MV-4-11 (cell line): ENCODE data around the gene TNNC2.
A peak's percentile ranks its signal among the peaks of the same experiment; 100 is the strongest.
"Not testable (repeated sequence)": the region's sequence is repeated elsewhere in the genome, so short reads cannot be mapped to it uniquely, and the experiment has no call there.

ENCODE experiments used
- DNase-seq: peaks from one replicate; lab custom pipeline; 2025; lab: John Stamatoyannopoulos, UW

The TNNC2 gene

DNA sequence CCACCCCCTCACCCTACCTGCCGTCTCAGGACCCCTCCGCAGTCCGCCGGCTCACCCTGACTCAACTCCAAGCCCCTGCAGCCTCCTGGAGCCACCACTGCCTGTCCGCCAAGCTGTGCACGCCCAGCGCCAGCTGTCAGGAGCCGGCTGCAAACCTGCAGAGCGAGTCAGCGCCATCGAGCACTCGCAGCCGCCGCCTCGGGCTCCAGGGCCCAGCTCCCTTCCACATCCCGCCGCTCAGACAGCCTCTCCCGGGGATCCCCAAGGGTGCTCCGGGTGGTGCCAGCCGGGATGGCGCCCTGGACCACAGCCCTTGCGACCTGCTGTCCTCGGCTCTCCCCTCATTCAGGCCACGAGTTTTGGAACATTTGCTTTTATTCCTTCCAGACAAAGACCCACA lies 4.3 kb downstream of the TNNC2 start:
- no peak for DNase-seq

DNA sequence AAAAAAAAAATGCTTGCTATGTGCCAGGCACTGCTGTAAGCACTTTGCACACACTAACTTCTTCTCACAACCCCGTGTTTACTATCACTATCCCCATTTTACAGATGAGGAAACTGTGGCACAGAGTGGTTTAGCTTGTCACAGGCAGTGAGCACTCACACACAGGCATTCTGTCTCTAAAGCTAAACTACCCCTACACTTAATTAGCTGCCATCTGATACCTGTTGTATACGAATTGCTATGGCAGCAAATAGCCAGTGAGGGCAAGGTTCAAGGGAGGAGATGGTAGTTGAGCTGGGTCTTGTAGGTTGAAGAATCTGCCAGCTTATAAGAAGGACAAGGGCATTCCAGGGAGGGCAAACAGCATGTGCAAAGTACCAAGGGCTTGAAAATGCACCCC lies 5.2 kb downstream of the TNNC2 start:
- DNase-seq = no peak

DNA sequence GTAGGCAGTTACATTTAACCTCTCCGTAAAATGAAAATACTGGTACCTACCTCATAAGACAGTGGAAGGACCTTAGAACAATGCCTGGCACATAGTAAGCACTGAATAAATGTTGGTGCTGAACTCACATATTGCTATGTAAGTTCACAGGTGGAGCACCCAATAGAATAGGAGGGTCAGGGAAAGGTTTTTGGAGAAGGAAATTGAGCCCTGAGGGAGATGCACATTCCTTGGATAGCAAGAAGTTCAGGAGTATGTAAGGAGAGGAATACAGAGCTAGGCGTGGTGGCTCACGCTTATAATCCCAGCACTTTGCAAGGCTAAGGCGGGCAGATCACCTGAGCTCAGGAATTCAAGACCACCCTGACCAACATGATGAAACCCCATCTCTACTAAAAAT lies 7.6 kb downstream of the TNNC2 start:
- DNase-seq = no peak

DNA sequence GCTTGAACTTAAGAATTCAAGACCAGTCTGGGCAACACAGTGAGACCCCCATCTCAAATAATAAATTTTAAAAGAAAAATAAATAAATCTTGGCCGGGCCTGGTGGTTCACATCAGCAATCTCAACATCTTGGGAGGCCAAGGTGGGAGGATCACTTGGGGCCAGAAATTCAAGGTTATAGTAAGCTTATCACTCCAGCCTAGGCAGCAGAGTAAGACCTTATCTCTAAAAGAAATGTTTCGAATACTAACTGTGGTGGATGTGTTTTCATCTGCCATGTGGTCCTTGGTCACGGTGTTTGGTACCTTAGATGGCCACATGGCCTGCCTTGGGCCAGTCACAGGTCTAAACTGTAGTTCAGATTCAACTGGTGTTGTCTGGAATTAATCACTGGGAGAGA lies 8.9 kb downstream of the TNNC2 start:
- no peak for DNase-seq

DNA sequence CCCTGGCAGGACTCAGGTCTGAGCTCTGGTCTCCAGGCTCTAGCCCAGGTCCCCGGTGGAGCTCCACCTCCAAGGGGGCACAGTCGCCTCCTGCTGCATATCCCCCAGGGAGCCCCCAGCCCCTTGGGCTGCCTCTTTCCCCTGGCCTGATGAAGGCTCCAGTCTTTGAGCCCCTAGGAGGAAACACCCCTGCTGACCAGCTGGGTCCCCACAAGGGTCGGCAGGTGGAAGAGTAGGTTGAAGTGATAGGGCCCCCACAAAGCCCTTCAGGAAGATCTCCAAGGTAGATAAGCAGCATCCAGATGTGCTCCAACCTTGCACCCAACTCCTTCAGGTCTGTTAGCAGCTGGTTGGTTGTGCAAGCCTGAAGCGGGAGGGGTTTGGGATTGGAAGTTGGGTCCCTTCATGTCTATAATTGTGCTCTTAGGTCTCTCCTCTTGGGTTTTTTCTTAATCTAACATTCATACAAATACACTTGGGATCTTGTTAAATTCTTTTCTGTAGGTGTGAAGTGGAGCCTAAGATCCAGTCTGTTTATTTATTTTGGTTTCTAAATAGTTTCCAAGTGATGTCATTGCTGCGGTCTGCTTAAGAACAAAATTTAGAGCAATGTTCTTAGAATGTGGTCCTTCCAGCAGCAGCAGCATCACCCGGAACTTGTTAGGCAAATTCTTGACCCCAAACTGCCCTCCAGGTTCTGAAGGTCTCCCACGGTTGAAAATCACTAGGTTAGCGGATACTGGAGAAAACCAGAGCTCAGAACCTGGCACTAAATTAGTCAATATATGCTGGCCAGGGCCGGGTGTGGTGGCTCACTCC lies 9.5 kb downstream of the TNNC2 start:
- no peak for DNase-seq

DNA sequence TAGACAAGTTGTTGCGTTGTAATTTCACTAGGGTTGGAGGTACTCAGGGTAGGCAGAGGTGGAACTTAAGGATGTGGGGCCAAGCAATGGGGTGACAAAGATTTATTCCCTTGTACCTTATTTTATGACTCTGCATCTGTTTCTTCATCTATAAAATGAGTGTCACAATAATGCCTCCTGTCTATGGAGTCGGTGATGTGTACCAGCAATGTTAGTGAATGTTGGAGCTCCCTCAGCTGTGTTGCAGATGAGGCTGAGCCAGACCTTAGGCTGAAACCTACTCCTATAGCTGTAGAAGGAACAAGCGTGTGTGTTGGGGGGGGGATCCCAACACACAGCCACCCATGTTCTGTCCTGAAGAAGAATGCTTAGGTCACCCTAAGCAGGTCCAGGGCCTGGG lies 10.2 kb downstream of the TNNC2 start:
- no peak for DNase-seq

DNA sequence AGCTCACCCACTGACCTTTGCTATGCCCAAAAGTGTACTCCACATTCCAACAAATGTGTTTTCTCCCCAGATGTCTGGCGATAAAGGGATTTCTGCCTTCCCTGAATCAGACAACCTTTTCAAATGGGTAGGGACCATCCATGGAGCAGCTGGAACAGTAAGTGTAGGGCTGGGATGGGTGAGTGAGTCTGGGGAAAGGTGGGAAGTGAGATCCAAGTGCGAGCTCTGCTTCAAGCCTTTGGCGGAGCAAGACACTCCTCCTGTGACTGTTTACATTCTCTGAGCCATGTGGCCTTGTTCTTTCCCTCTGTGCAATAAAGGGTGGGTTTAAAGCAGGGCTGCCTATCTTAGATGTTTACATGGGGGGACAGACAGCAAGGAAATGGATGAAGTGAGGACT lies 12.8 kb downstream of the TNNC2 start:
- no peak for DNase-seq

DNA sequence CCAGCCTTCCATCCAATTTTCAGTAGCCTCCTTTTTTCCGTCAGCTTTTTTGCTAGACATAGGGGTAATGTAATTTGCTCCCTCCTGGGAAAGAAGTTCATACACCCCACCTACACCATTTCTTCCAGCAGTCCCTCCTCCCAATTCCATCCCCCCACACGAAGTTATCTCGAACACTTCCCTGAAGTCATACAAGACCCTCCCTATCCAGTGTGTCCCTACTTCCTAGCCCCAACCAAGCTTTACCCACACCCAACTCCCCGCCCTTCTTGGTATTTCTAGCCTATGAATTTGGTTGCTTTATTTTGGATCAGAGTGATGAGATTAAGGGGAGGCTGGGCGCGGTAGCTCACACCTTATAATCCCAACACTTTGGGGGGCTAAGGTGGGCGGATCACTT lies 13.6 kb downstream of the TNNC2 start:
- no peak for DNase-seq

DNA sequence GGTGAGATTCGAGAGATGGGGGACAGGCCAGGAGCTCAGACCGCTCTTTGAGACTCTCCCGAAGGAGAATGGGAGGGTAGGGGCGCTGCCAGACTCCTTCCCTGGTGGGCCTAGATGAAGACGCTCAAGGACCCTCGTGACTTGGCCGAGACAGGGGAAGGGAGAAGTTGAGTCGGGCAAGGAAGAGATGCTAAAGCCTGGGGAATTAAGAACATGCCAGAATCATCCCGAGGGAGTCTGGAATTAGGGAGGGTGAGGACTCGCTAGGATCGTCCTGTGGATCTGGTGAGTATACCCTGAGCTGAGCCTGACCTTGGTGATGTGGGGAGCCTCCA lies 14.1 kb downstream of the TNNC2 start:
- DNase-seq = no peak

DNA sequence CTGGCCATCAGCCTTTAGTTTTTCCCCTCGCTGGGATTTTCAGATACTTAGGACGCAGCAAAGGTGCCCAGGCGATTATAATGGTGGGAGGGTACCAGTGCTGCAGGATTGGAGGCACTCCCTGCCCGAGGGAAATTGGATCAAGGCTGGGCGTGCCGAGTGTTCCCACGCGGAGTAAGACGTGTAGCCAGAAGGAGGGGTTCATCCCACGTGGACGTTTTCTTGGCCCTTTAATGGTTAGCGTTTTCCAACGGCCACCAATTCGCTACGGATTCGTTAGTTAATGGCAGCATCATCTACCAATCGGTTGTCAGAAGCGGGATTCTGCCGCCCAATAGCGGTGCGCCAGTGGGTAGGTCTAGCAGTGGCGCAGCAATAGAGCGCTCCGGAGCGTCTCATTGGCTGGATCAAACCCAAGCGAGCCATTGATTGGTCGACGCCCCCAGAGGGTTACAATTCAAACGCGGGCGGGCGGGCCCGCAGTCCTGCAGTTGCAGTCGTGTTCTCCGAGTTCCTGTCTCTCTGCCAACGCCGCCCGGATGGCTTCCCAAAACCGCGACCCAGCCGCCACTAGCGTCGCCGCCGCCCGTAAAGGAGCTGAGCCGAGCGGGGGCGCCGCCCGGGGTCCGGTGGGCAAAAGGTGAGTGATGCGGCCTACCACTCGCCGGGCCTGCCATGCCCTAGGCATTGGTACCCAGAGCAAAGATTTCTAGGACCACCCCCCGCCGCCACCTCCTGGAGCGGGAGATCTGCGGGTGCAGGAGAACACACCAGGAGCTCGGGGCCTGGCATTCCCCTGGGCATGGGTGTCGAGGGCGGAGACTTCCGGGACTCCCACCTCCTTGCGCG lies 14.7 kb downstream of the TNNC2 start, which contains the start of gene UBE2C:
UBE2C (plus strand) TSS at position 488 of the 849 bp plus-strand sequence; CDS start at position 540, 52 bp downstream.
- DNase-seq = peak; percentile 100

DNA sequence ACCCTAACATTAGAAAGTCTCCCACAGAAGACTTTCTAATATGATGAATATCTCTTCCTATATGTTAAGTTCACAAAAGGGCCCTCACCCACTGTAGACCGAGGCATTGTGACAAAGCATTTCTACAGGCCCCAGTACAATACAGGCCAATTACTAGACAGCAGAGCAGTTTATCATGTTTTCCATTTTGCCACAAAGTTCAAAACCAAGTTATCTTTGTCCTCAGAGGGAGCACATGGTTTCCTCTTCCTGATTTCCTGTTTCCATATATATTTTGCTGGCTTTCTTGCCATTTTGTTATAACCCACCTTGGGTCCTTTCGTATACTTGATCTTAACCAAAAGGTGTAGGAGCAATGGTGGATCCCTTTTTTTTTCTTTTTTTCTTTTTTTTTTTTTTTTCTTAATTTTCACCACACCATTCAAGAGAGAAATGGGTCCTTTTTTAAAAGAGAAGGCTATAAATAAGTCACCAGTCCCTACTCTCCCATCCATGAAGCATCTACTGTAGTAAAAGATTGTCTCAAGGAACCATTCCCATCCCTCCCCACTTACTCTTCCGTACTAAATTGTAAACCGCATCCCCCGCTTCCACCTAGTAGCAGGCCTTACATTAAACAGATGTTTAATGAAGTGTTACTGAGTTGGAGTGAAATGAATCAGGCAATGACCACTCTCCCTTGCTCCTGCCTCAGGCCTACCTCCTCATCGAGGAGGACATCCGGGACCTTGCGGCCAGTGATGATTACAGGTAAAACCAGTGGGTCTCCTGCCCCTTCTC lies 16.7 kb downstream of the TNNC2 start:
- no peak for DNase-seq

DNA sequence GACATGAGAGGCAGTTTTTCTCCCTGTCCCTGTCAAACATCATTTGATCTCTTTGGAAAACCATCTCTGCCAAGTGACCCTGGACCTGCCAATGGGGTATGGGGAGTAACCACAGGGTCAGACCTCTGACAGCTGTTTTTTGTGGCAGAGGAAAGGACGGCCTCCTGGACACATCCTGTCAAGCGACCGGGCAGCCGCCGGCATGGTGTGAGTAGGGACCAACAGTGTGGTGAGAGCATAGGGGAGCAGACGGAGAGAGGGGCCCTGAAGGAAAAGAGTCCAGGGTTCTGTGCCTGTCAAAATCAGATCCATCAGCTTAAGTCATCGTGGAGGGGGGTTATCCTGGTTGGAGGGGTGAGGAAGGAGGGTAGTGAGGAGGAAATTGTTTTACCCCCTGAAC lies 25.3 kb downstream of the TNNC2 start:
- DNase-seq = no peak

DNA sequence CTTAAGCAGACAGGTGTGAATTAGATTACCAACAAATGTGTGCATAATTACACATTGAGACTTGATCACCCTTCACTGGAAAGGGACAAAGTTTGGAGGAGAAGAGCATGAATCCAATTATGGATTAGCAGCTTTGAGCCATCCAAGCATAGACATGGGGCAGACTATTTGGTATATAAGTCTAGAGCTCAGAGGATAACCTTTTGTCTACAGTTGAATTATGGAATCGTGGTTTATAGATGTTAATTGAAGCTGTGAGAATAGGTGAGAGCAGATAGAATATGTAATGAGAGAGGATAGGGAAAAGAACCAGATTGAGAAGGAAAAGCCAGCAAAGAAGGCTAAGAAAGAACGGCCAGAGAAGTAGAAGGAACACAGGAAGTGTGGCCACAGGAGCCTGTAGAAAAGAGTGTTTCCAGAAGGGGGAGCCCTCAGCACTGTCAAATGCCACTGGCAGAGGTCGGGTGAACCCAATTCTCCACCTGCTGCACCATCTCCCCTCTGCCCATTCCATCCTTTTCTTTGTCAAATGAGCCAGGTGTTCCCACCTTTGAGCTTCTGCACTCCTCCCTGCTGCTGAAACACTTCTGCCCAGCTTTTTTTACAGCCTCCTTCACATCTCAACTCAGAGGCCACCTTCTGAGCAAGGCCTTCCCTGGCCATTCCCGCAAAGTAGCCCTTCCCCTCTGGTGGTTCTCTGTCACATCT lies 28.0 kb downstream of the TNNC2 start:
- DNase-seq = peak; percentile 60

DNA sequence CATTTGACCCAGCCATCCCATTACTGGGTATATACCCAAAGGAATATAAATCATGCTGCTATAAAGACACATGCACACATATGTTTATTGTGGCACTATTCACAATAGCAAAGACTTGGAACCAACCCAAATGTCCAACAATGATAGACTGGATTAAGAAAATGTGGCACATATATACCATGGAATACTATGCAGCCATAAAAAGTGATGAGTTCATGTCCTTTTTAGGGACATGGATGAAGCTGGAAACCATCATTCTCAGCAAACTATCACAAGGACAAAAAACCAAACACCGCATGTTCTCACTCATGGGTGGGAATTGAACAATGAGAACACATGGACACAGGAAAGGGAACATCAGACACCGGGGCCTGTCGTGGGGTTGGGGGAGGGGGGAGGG lies 29.2 kb downstream of the TNNC2 start:
- DNase-seq = not testable (repeated sequence)

DNA sequence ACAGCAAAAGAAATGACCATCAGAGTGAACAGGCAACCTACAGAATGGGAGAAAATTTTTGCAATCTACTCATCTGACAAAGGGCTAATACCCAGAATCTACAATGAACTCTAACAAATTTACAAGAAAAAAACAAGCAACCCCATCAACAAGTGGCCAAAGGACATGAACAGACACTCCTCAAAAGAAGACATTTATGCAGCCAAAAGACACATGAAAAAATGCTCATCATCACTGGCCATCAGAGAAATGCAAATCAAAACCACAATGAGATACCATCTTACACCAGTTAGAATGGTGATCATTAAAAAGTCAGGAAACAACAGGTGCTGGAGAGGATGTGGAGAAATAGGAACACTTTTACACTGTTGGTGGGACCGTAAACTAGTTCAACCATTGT lies 29.6 kb downstream of the TNNC2 start:
- DNase-seq = not testable (repeated sequence)

DNA sequence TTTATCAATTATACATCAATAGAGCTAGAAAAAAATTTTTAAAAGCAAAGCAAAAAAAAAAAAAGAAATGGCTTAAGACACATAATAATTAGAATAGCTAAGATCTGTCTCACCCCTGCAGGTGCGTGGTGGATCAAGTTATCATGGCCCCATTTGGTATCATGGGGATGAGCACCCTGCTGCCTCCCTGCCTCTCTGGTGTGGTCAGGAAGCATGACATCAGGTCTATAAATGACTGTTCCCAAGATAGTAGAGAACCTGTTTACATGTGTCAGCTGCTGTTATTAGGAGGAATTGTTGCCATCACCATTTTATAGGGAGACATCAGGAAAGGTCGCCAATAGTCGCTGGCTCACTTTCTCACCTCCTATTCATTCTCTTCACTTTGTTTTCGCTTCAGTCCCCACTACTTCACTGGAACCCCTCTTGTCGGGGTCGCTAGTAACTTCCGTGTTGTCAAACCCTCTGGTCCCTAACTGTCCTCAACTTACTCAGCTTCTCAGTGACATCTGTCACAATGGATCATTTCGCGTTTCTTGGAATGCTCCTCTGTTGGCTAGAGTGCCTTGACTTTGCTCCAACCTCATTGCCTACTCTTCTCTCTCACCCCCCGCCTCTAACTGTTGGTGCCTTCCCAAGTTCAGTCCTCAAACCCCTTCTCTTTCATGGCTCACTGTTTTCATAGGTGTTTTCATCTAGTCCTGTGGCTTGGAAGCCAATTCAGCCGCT lies 30.6 kb downstream of the TNNC2 start:
- no peak for DNase-seq

DNA sequence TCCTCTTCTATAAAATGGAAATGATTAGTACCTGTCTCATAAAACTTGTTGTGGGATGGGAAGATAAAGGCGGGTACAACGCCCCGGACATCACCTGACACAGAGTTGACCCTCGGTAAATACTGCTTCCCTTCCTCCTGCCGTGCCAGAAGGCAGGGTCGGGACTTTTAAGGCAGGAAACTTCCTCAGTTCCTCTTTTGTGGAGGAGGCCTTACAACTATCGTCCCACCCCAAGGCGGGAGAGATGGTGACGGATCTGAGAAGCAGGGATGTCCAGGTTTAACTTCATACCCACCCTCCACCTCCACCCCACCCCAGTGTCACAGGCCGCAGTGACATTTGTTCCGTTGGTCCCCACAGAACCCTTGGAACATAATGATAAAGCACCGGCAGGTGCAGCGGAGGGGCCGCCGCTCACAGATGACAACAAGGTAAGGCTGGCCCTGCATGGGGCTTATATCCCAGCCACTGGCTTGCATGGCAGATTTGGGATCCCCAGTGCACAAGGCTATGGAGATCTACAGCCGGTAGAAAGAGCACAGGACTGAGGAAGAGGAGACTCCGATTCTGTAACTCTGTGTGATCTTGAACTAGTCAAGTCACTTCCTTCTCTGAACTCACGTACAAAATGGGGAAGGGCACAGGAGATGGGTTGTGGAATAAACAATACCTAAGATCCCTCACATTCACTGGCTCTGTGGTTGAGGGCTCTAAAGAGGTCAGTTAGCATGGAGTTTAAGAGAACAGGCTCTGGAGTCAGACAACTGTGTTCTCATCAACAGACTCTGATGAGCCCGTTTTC lies 34.6 kb downstream of the TNNC2 start:
- peak; percentile 75 for DNase-seq

DNA sequence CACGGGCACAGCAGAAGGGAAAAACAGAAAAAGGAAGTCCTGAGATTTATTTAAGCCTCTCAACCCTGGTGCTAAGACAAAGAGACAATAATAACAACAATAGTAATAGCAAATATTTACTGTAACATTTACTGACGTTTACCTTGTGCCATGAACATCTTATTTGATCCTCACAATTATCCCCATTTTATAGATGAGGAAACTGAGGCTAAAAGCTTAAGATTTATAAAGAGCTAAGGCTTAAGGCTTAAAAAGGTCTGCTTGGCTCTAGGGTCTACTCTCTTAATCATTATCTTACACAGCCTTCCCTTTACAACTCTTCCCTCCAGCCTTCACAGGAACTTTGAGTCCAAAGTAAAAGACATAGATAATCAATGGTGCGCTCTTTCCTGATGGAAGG lies 38.8 kb downstream of the TNNC2 start:
- no peak for DNase-seq

DNA sequence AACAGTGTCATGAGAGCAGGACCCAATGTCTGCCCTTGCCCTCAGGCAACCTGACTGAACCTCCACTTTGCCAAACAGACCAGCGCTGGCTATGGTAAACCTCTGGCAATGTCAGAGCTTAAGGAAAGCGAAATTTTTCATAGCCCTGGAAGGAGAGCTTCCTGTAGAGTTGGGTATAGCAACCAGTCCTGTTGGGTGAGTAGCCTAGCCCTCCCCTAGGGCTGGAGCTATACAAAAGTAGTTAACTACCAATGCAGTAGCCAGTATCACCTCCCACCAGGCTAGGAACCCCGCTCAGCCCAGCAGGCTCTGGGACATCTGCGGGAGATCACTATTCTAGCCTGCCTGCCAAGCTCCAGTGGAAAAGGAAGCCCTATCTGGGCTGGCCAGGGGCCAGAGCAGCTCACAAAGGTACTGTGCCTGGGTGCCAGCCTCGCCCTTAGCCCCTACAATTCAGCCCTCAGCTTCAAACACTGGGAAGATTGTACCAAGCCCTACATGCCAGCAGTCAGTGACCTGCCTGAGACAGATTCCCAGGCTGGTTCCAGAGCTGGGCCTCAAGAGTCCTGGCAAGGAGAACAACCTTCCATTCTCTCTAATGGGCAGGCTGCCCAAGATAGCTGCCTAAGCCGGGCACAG lies 43.3 kb downstream of the TNNC2 start:
- no peak for DNase-seq

DNA sequence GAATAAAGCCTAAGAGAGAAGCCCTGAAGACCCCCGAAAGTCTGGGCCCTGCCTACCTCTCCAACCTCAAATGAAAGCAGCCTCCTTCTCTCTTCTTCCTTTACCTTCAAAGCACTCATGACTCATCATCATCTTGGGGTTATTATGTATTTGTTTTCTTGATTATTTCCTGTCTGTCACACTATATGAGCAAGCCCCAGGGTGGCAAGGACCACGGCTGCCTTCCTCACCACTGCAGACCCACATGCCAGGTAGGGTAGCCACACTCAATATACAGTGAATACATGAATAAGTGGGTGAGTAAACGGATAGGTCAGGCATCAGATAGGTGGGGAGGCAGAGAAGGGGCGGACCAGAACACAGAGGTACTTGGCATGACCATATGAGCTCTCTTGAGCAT lies 44.2 kb downstream of the TNNC2 start:
- DNase-seq = no peak
